Measurements from ENCODE around the gene USP34. TPM values are rescaled to one million over a fixed set of nuclear protein-coding genes. Genes with fewer than 3 reads are reported as not detected.

Gene USP34
- total RNA-seq, 5 donors from 2014 or later (not counting 1 experiment from before 2014, with no cell fraction given) = 118 to 193 (median 132) TPM

GRCh38 chr2:61343141-61343540 lies 127.7 kb downstream of the USP34 start:
- H3K36me3 ChIP-seq (ENCODE audit: control insufficient read depth in 2 of 2, extremely low read depth in 1 of 2, insufficient read depth in 1 of 2, low read length in 1 of 2) = peaks cover 4 to 56% of the 10 kb centered on the region in 2 donors
- peaks cover 66% of the 10 kb centered on the region for H3K36me3 Mint-ChIP-seq
- CTCF ChIA-PET = no interaction called here

GRCh38 chr2:61340242-61340641 lies 130.6 kb downstream of the USP34 start:
- Histone ChIP-seq H3K4me1 (ENCODE audit: control insufficient read depth in 1 of 2, extremely low read depth in 1 of 2, insufficient read depth in 2 of 2, low read length in 2 of 2) (no peaks in the 10 kb centered on the region), H3K27me3 (replicated peaks in 1 of 2; ENCODE audit: control insufficient read depth in 2 of 2, extremely low read depth in 1 of 2, insufficient read depth in 2 of 2, low read length in 1 of 2) (no peaks in the 10 kb centered on the region), H3K36me3 (ENCODE audit: control insufficient read depth in 2 of 2, extremely low read depth in 1 of 2, insufficient read depth in 1 of 2, low read length in 1 of 2) (peaks cover 0 to 66% of the 10 kb centered on the region in 2 donors), H3K9me3 (no peaks in the 10 kb centered on the region), H3K27ac (ENCODE audit: low read length) (no peak overlapping the region), H3K4me3 (ENCODE audit: control insufficient read depth in 1 of 2, extremely low read depth in 1 of 2, low read length in 1 of 2) (no peak overlapping the region)
- H3K4me1 Mint-ChIP-seq = no peaks in the 10 kb centered on the region
- peaks cover 69% of the 10 kb centered on the region for H3K36me3 Mint-ChIP-seq
- no peaks in the 10 kb centered on the region for H3K27me3 Mint-ChIP-seq
- ChIA-PET POLR2A (no interaction called here), CTCF (no interaction called here)
- H3K9me3 Mint-ChIP-seq = no peaks in the 10 kb centered on the region
- no peak overlapping the region for H3K27ac Mint-ChIP-seq
- no peak for ATAC-seq (replicated peaks in 1 of 4)
- no CpG with 5 or more reads among the region's 2 CpGs for WGBS (ENCODE audit: insufficient coverage)
- no peak overlapping the region for H3K4me3 Mint-ChIP-seq
- no peak for DNase-seq

More at GRCh38 chr2:61343141-61343540, 127.7 kb downstream of the USP34 start:
- H3K27ac ChIP-seq (ENCODE audit: low read length) = no peak overlapping the region
- H3K4me1 ChIP-seq (ENCODE audit: control insufficient read depth in 1 of 2, extremely low read depth in 1 of 2, insufficient read depth in 2 of 2, low read length in 2 of 2) = no peaks in the 10 kb centered on the region
- Mint-ChIP-seq H3K9me3 (no peaks in the 10 kb centered on the region), H3K4me1 (no peaks in the 10 kb centered on the region), H3K27ac (no peak overlapping the region), H3K4me3 (no peak overlapping the region), H3K27me3 (no peaks in the 10 kb centered on the region)
- ATAC-seq (replicated peaks in 1 of 4) (no peak), DNase-seq (no peak)
- no peaks in the 10 kb centered on the region for H3K27me3 ChIP-seq (replicated peaks in 1 of 2; ENCODE audit: control insufficient read depth in 2 of 2, extremely low read depth in 1 of 2, insufficient read depth in 2 of 2, low read length in 1 of 2)
- POLR2A ChIA-PET = interaction anchor here in 1 of 2 donors (0.5 to 0.8 kb wide), 3 partner anchors 47 to 195 kb away, joined by 3 to 8 read pairs (median 3); partner anchors contain the start of gene XPO1
- H3K4me3 ChIP-seq (ENCODE audit: control insufficient read depth in 1 of 2, extremely low read depth in 1 of 2, low read length in 1 of 2) = no peak overlapping the region
- no peaks in the 10 kb centered on the region for H3K9me3 ChIP-seq
- whole genome bisulfite sequencing (ENCODE audit: insufficient coverage) = no CpG with 5 or more reads among the region's 1 CpG

GRCh38 chr2:61338447-61338846 lies 132.4 kb downstream of the USP34 start:
- H3K36me3 Mint-ChIP-seq = peaks cover 62% of the 10 kb centered on the region
- H3K4me3 Mint-ChIP-seq = no peak overlapping the region
- POLR2A ChIA-PET = no interaction called here
- Histone ChIP-seq H3K27me3 (replicated peaks in 1 of 2; ENCODE audit: control insufficient read depth in 2 of 2, extremely low read depth in 1 of 2, insufficient read depth in 2 of 2, low read length in 1 of 2) (no peaks in the 10 kb centered on the region), H3K36me3 (ENCODE audit: control insufficient read depth in 2 of 2, extremely low read depth in 1 of 2, insufficient read depth in 1 of 2, low read length in 1 of 2) (peaks cover 0 to 62% of the 10 kb centered on the region in 2 donors), H3K4me1 (ENCODE audit: control insufficient read depth in 1 of 2, extremely low read depth in 1 of 2, insufficient read depth in 2 of 2, low read length in 2 of 2) (no peaks in the 10 kb centered on the region), H3K9me3 (no peaks in the 10 kb centered on the region), H3K27ac (ENCODE audit: low read length) (no peak overlapping the region), H3K4me3 (ENCODE audit: control insufficient read depth in 1 of 2, extremely low read depth in 1 of 2, low read length in 1 of 2) (no peak overlapping the region)
- CTCF ChIA-PET = no interaction called here
- no peaks in the 10 kb centered on the region for H3K9me3 Mint-ChIP-seq
- no peak overlapping the region for H3K27ac Mint-ChIP-seq
- DNase-seq (no peak), ATAC-seq (replicated peaks in 1 of 4) (no peak)
- H3K27me3 Mint-ChIP-seq = no peaks in the 10 kb centered on the region
- H3K4me1 Mint-ChIP-seq = no peaks in the 10 kb centered on the region

- ChIA-PET CTCF (interaction anchor here in 1 of 2 donors (0.7 kb wide), 1 partner anchor 9 kb away, joined by 4 read pairs; no protein-coding TSS in a partner anchor), POLR2A (no interaction called here)
- Histone ChIP-seq H3K27ac (ENCODE audit: low read length) (no peak overlapping the region), H3K27me3 (replicated peaks in 1 of 2; ENCODE audit: control insufficient read depth in 2 of 2, extremely low read depth in 1 of 2, insufficient read depth in 2 of 2, low read length in 1 of 2) (no peaks in the 10 kb centered on the region), H3K36me3 (ENCODE audit: control insufficient read depth in 2 of 2, extremely low read depth in 1 of 2, insufficient read depth in 1 of 2, low read length in 1 of 2) (peaks cover 0 to 55% of the 10 kb centered on the region in 2 donors), H3K9me3 (no peaks in the 10 kb centered on the region), H3K4me3 (ENCODE audit: control insufficient read depth in 1 of 2, extremely low read depth in 1 of 2, low read length in 1 of 2) (no peak overlapping the region), H3K4me1 (ENCODE audit: control insufficient read depth in 1 of 2, extremely low read depth in 1 of 2, insufficient read depth in 2 of 2, low read length in 2 of 2) (no peaks in the 10 kb centered on the region)
- peaks cover 0 to 2% (median 2%) of the 10 kb centered on the region in 3 donors for H3K4me1 Mint-ChIP-seq
- H3K27ac Mint-ChIP-seq = peak overlapping the region in 1 of 2 donors; percentile 22
- H3K4me3 Mint-ChIP-seq = no peak overlapping the region
- H3K9me3 Mint-ChIP-seq = no peaks in the 10 kb centered on the region
- no peak for ATAC-seq (replicated peaks in 1 of 4)
- DNase-seq = no peak
- no peaks in the 10 kb centered on the region for H3K27me3 Mint-ChIP-seq
- WGBS (ENCODE audit: insufficient coverage) = no CpG with 5 or more reads among the region's 3 CpGs
- peaks cover 52% of the 10 kb centered on the region for H3K36me3 Mint-ChIP-seq
Observed at GRCh38 chr2:61335187-61335586, 135.7 kb downstream of the USP34 start.

GRCh38 chr2:61334466-61334865 lies 136.4 kb downstream of the USP34 start:
- H3K4me1 ChIP-seq (ENCODE audit: control insufficient read depth in 1 of 2, extremely low read depth in 1 of 2, insufficient read depth in 2 of 2, low read length in 2 of 2) = no peaks in the 10 kb centered on the region
- H3K27ac ChIP-seq (ENCODE audit: low read length) = no peak overlapping the region
- H3K9me3 ChIP-seq = no peaks in the 10 kb centered on the region
- H3K4me3 ChIP-seq (ENCODE audit: control insufficient read depth in 1 of 2, extremely low read depth in 1 of 2, low read length in 1 of 2) = no peak overlapping the region
- ATAC-seq (replicated peaks in 1 of 4) (no peak), DNase-seq (no peak)
- Mint-ChIP-seq H3K9me3 (no peaks in the 10 kb centered on the region), H3K27me3 (no peaks in the 10 kb centered on the region), H3K27ac (no peak overlapping the region), H3K4me3 (no peak overlapping the region), H3K36me3 (peaks cover 53% of the 10 kb centered on the region), H3K4me1 (peaks cover 0 to 2% (median 2%) of the 10 kb centered on the region in 3 donors)
- H3K36me3 ChIP-seq (ENCODE audit: control insufficient read depth in 2 of 2, extremely low read depth in 1 of 2, insufficient read depth in 1 of 2, low read length in 1 of 2) = peaks cover 0 to 60% of the 10 kb centered on the region in 2 donors
- no peaks in the 10 kb centered on the region for H3K27me3 ChIP-seq (replicated peaks in 1 of 2; ENCODE audit: control insufficient read depth in 2 of 2, extremely low read depth in 1 of 2, insufficient read depth in 2 of 2, low read length in 1 of 2)
- ChIA-PET CTCF (no interaction called here), POLR2A (no interaction called here)
- WGBS (ENCODE audit: insufficient coverage) = no CpG with 5 or more reads among the region's 2 CpGs

- H3K9me3 ChIP-seq = no peaks in the 10 kb centered on the region
- H3K27me3 ChIP-seq (replicated peaks in 1 of 2; ENCODE audit: control insufficient read depth in 2 of 2, extremely low read depth in 1 of 2, insufficient read depth in 2 of 2, low read length in 1 of 2) = no peaks in the 10 kb centered on the region
- DNase-seq (no peak), ATAC-seq (replicated peaks in 1 of 4) (no peak)
- no peak overlapping the region for H3K27ac ChIP-seq (ENCODE audit: low read length)
- H3K4me1 ChIP-seq (ENCODE audit: control insufficient read depth in 1 of 2, extremely low read depth in 1 of 2, insufficient read depth in 2 of 2, low read length in 2 of 2) = no peaks in the 10 kb centered on the region
- Mint-ChIP-seq H3K27me3 (no peaks in the 10 kb centered on the region), H3K36me3 (peaks cover 46% of the 10 kb centered on the region), H3K4me3 (no peak overlapping the region), H3K27ac (no peak overlapping the region), H3K9me3 (no peaks in the 10 kb centered on the region), H3K4me1 (peaks cover 0 to 24% (median 17%) of the 10 kb centered on the region in 3 donors)
- WGBS (ENCODE audit: insufficient coverage) = 100% methylated on average over 5 of the region's 11 CpGs
- CTCF ChIA-PET = no interaction called here
- POLR2A ChIA-PET = no interaction called here
- H3K4me3 ChIP-seq (ENCODE audit: control insufficient read depth in 1 of 2, extremely low read depth in 1 of 2, low read length in 1 of 2) = no peak overlapping the region
- peaks cover 0 to 53% of the 10 kb centered on the region in 2 donors for H3K36me3 ChIP-seq (ENCODE audit: control insufficient read depth in 2 of 2, extremely low read depth in 1 of 2, insufficient read depth in 1 of 2, low read length in 1 of 2)
Observed at GRCh38 chr2:61328707-61329251, 142.1 kb downstream of the USP34 start.

All from T-cell (primary cell).